Neuronal stem cell (in vitro differentiated cells): ENCODE data around the gene HS3ST1.
"Not testable (repeated sequence)": the region's sequence is repeated elsewhere in the genome, so short reads cannot be mapped to it uniquely, and the experiment has no call there.

Source experiments
- DNase-seq: peaks from one replicate; pipeline ENCODE4 v3.0.0-alpha.2; 2013; ENCODE audit warnings: low spot score
- H2AFZ ChIP-seq: one replicate; pipeline ENCODE4 v1.6.1; 2013; ENCODE audit warnings: mild to moderate bottlenecking, low read length, inconsistent platforms
- H2AK5ac ChIP-seq: 2 replicates; pipeline ENCODE4 v1.6.1; 2013; ENCODE audit warnings: low read depth, mild to moderate bottlenecking, inconsistent platforms, low read length, moderate library complexity, mixed read lengths
- H2BK120ac ChIP-seq: 2 replicates; pipeline ENCODE4 v1.6.1; 2013; ENCODE audit warnings: low read depth, mild to moderate bottlenecking, inconsistent platforms, low read length, moderate library complexity, mixed read lengths
- H2BK12ac ChIP-seq: one replicate; pipeline ENCODE4 v1.6.1; 2013; ENCODE audit warnings: low read length, inconsistent platforms
- H2BK15ac ChIP-seq: 2 replicates; pipeline ENCODE4 v1.6.1; 2013; ENCODE audit warnings: mild to moderate bottlenecking, low read length, inconsistent platforms, mixed read lengths
- H2BK5ac ChIP-seq: one replicate; pipeline ENCODE4 v1.6.1; 2013; ENCODE audit warnings: inconsistent platforms, mild to moderate bottlenecking, low read length, moderate library complexity
- H3K14ac ChIP-seq: one replicate; pipeline ENCODE4 v1.6.1; 2013; ENCODE audit warnings: low read length, inconsistent platforms
- H3K18ac ChIP-seq: 2 replicates; pipeline ENCODE4 v1.6.1; 2013; ENCODE audit warnings: low read length, inconsistent platforms
- H3K23ac ChIP-seq: 2 replicates; pipeline ENCODE4 v1.6.1; 2013; ENCODE audit warnings: low read depth, mild to moderate bottlenecking, mixed read lengths, low read length, inconsistent platforms; ENCODE audit not compliant: poor library complexity
- H3K27ac ChIP-seq: replicated peaks from 3 replicates; pipeline ENCODE4 v1.5.1; 2013; ENCODE audit warnings: low read length, inconsistent platforms
- H3K27me3 ChIP-seq, 3 experiments: 2 replicates each; pipeline ENCODE4 v1.6.1; 2013; ENCODE audit warnings: low read length in 3 of 3, mild to moderate bottlenecking in 2 of 3, inconsistent platforms in 1 of 3, low read depth in 1 of 3, mixed read lengths in 1 of 3, moderate library complexity in 1 of 3; ENCODE audit not compliant: control insufficient read depth in 3 of 3, insufficient read depth in 3 of 3
- H3K36me3 ChIP-seq, 2 donors: replicated peaks in 1 of 2; 2 replicates each; pipeline ENCODE4 v1.6.1; 2013; ENCODE audit warnings: low read length in 2 of 2; ENCODE audit not compliant: control insufficient read depth in 2 of 2, insufficient read depth in 2 of 2
- H3K4ac ChIP-seq: 2 replicates; pipeline ENCODE4 v1.6.1; 2013; ENCODE audit warnings: inconsistent platforms, mild to moderate bottlenecking, low read length, moderate library complexity
- H3K4me1 ChIP-seq, 2 donors: 1 replicate in 1 of 2; 2 replicates in 1 of 2; pipeline ENCODE4 v1.6.1; 2013; ENCODE audit warnings: low read length in 2 of 2, low read depth in 1 of 2; ENCODE audit not compliant: control insufficient read depth in 2 of 2, insufficient read depth in 1 of 2
- H3K4me2 ChIP-seq: one replicate; pipeline ENCODE4 v1.6.1; 2013; ENCODE audit warnings: mild to moderate bottlenecking, low read length, inconsistent platforms; ENCODE audit not compliant: insufficient read depth, poor library complexity, severe bottlenecking
- H3K4me3 ChIP-seq, 2 donors: 2 replicates each; pipeline ENCODE4 v1.5.1; 2013; ENCODE audit warnings: low read length in 2 of 2, mild to moderate bottlenecking in 2 of 2, inconsistent platforms in 1 of 2, moderate library complexity in 1 of 2
- H3K79me1 ChIP-seq: one replicate; pipeline ENCODE4 v1.6.1; 2013; ENCODE audit warnings: low read depth, mild to moderate bottlenecking, inconsistent platforms, low read length, moderate library complexity
- H3K9ac ChIP-seq: one replicate; pipeline ENCODE4 v1.6.1; 2013; ENCODE audit warnings: mild to moderate bottlenecking, low read depth, low read length, inconsistent platforms; ENCODE audit not compliant: poor library complexity
- H3K9me3 ChIP-seq, 2 donors: replicated peaks in 1 of 2; 2 replicates each; pipeline versions ENCODE3 to v1.6.1; 2013; ENCODE audit warnings: low read length in 2 of 2, mild to moderate bottlenecking in 2 of 2, inconsistent platforms in 1 of 2, low read depth in 1 of 2, mixed read lengths in 1 of 2, moderate library complexity in 1 of 2; ENCODE audit not compliant: control insufficient read depth in 2 of 2, insufficient read depth in 1 of 2
- H4K8ac ChIP-seq: one replicate; pipeline ENCODE4 v1.6.1; 2013; ENCODE audit warnings: low read depth, mild to moderate bottlenecking, inconsistent platforms, low read length, moderate library complexity
- H4K91ac ChIP-seq: one replicate; pipeline ENCODE4 v1.6.1; 2013; ENCODE audit warnings: low read length, low read depth, mild to moderate bottlenecking, inconsistent platforms; ENCODE audit not compliant: poor library complexity
- WGBS, 2 donors: extraction: QIAGEN DNeasy Blood & Tissue Kit; methylation state at CpG; one replicate each; pipeline ENCODE4 v1.1.7; 2013; ENCODE audit warnings: missing lambda C conversion rate in 2 of 2, mixed read lengths in 1 of 2; ENCODE audit not compliant: insufficient read length in 2 of 2, insufficient replicate concordance in 1 of 2; ENCODE audit errors: extremely low coverage in 2 of 2; 5-methylcytosine and 5-hydroxymethylcytosine counted together

The HS3ST1 gene

DNA sequence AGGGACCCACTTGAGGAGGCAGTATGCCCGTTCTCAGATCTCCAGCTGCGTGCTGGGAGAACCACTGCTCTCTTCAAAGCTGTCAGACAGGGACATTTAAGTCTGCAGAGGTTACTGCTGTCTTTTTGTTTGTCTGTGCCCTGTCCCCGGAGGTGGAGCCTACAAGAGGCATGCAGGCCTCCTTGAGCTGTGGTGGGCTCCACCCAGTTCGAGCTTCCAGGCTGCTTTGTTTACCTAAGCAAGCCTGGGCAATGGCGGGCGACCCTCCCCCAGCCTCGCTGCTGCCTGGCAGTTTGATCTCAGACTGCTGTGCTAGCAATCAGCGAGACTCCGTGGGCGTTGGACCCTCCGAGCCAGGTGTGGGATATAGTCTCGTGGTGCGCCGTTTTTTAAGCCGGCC is 44.6 kb downstream of the HS3ST1 start:
- not testable (repeated sequence) for H3K23ac ChIP-seq, H2BK12ac ChIP-seq, H3K36me3 ChIP-seq, H2BK5ac ChIP-seq, H2BK15ac ChIP-seq, H3K9me3 ChIP-seq, H3K4me2 ChIP-seq, H3K18ac ChIP-seq, H2BK120ac ChIP-seq, H3K4me3 ChIP-seq, H3K4ac ChIP-seq, H2AK5ac ChIP-seq, H3K79me1 ChIP-seq, H3K9ac ChIP-seq, H3K27me3 ChIP-seq, H3K14ac ChIP-seq, H3K4me1 ChIP-seq, H2AFZ ChIP-seq, H3K27ac ChIP-seq, H4K91ac ChIP-seq, H4K8ac ChIP-seq, DNase-seq
- no CpG with 5 or more reads among the region's 15 CpGs for WGBS, 2 donors

- no peak overlapping the region for H4K91ac ChIP-seq
- H3K18ac ChIP-seq, result no peak overlapping the region
- WGBS, 2 donors, result no CpG with 5 or more reads among the region's 4 CpGs
- no peaks in the 10 kb centered on the region for H3K36me3 ChIP-seq
- H3K4me2 ChIP-seq, result no peak overlapping the region
- no peak for DNase-seq
- H3K27ac ChIP-seq, result no peak overlapping the region
- no peak overlapping the region for H4K8ac ChIP-seq
- no peak overlapping the region for H2BK12ac ChIP-seq
- H3K4ac ChIP-seq, result no peak overlapping the region
- H2BK5ac ChIP-seq, result no peak overlapping the region
- no peak overlapping the region for H3K23ac ChIP-seq
- H2AFZ ChIP-seq, result no peak overlapping the region
- no peak overlapping the region for H2BK120ac ChIP-seq
- no peaks in the 10 kb centered on the region for H3K27me3 ChIP-seq
- no peak overlapping the region for H3K9ac ChIP-seq
- no peak overlapping the region for H3K4me3 ChIP-seq
- H2BK15ac ChIP-seq, result no peak overlapping the region
- H3K14ac ChIP-seq, result no peak overlapping the region
- H2AK5ac ChIP-seq, result no peak overlapping the region
- H3K9me3 ChIP-seq, result no peaks in the 10 kb centered on the region
- no peaks in the 10 kb centered on the region for H3K79me1 ChIP-seq
- no peaks in the 10 kb centered on the region for H3K4me1 ChIP-seq
These were observed 52.1 kb downstream of the HS3ST1 start for GRCh38 chr4:11376571-11376970.

DNA sequence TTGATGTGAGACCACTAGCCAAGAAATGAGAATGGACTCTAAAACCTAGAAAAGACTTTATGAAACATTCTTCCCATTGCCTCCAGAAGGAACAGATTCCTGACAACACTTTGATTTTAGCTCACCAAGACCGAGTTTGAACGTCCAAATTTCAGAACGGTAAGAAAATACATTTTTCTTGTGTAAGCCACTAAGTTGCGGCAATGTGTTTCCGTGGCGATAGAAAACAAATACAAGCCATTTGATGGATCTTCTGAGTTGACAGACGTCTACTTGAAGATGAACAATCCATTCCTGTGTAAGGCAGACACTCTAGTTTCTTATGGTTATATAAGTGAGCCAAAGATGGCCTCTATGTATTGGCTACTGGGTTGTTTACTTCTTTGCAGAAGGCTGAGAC is 52.5 kb downstream of the HS3ST1 start:
- no peak overlapping the region for H4K91ac ChIP-seq
- H2BK120ac ChIP-seq, result no peak overlapping the region
- no peaks in the 10 kb centered on the region for H3K36me3 ChIP-seq
- no peak overlapping the region for H3K4me3 ChIP-seq
- H3K23ac ChIP-seq, result no peak overlapping the region
- no peak overlapping the region for H3K14ac ChIP-seq
- no peaks in the 10 kb centered on the region for H3K4me1 ChIP-seq
- no peak overlapping the region for H3K9ac ChIP-seq
- H2BK12ac ChIP-seq, result no peak overlapping the region
- no peak overlapping the region for H3K18ac ChIP-seq
- H4K8ac ChIP-seq, result no peak overlapping the region
- no peak overlapping the region for H3K4ac ChIP-seq
- H3K27ac ChIP-seq, result no peak overlapping the region
- H3K4me2 ChIP-seq, result no peak overlapping the region
- H2BK5ac ChIP-seq, result no peak overlapping the region
- no peak overlapping the region for H2AFZ ChIP-seq
- H2BK15ac ChIP-seq, result no peak overlapping the region
- no peaks in the 10 kb centered on the region for H3K27me3 ChIP-seq
- H3K9me3 ChIP-seq, result no peaks in the 10 kb centered on the region
- no peaks in the 10 kb centered on the region for H3K79me1 ChIP-seq
- no peak overlapping the region for H2AK5ac ChIP-seq
- no peak for DNase-seq
- no CpG with 5 or more reads among the region's 7 CpGs for WGBS, 2 donors

DNA sequence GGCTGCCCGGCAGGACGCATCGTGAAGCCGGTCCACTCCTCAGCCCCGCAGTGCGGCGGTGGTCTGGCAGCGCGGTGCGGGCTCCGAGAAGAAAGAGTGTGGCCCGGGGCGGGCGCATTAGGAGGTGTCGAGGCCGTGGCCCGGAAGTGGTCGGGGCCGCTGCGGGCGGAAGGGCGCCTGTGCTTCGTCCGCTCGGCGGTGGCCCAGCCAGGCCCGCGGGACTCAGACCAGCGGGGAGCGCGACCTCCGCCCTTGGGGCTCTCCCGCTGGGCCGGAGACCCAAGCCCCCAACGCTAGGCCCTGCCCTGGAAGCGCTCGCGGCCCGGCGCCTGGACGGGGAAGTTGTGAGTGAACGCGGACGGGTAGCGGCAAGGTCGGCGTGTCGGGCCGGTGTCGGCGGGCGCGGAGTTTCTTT is 60.0 kb downstream of the HS3ST1 start:
- Histone ChIP-seq H3K27ac (no peak overlapping the region), H2AK5ac (no peak overlapping the region), H3K23ac (no peak overlapping the region), H3K27me3 (no peaks in the 10 kb centered on the region), H4K8ac (no peak overlapping the region), H3K4ac (no peak overlapping the region), H3K79me1 (no peaks in the 10 kb centered on the region), H3K36me3 (no peaks in the 10 kb centered on the region), H3K9ac (no peak overlapping the region), H3K18ac (no peak overlapping the region), H2BK12ac (no peak overlapping the region), H2AFZ (no peak overlapping the region), H3K9me3 (no peaks in the 10 kb centered on the region), H3K4me3 (no peak overlapping the region), H2BK120ac (no peak overlapping the region), H3K14ac (no peak overlapping the region), H2BK15ac (no peak overlapping the region), H3K4me1 (no peaks in the 10 kb centered on the region), H4K91ac (no peak overlapping the region), H3K4me2 (no peak overlapping the region), H2BK5ac (no peak overlapping the region)
- WGBS, 2 donors, result no CpG with 5 or more reads among the region's 53 CpGs
- DNase-seq, result no peak
